ENCODE data around the gene LKAAEAR1. TPM values are rescaled to one million over a fixed set of nuclear protein-coding genes. Genes with fewer than 3 reads are reported as not detected.

The LKAAEAR1 gene
- total and polyA plus RNA-seq, 2 of the 13 experiments (the other 11 are each of a cell fraction or from before 2014, with no cell fraction given), result not detected

DNA sequence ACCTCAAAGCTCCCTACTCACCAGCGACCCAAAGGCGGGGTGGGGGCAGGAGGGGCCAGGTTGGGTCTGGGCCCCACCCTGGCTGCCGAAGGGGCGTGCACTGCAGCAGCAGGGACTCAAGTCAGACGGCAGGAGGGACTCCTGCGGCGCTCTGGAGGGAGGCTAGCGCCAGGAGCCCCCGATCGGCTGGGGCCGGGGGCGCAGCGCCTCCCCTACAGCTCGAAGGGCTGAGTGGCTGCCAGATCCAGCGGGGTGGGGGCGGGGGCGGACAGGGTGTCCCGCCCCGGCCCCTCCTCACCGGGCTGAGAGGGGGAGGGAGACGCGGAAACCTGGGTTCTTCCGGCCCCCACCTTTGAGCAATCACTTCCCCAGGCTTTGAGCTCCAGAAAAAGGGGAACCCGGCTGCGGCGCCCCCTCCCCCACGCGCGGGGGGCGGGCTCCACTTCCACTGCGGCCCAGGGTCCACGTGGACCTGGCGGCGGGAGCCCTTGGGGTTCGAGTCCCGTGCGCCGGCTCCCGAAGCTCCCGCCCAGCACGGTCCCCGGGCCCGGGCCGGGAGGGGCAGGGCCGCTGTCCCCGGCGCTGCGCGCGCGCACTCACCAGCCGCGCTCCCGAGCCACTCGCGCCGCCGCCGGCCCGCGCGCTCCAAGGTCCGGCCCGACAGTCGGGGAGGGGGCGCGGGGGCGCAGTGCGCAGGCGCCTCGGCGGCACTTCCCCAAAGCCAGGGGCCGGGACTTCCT lies 4.8 kb downstream of the LKAAEAR1 start, which contains the start of gene RGS19 (continued):
- TF ChIP-seq, protein P1, sequence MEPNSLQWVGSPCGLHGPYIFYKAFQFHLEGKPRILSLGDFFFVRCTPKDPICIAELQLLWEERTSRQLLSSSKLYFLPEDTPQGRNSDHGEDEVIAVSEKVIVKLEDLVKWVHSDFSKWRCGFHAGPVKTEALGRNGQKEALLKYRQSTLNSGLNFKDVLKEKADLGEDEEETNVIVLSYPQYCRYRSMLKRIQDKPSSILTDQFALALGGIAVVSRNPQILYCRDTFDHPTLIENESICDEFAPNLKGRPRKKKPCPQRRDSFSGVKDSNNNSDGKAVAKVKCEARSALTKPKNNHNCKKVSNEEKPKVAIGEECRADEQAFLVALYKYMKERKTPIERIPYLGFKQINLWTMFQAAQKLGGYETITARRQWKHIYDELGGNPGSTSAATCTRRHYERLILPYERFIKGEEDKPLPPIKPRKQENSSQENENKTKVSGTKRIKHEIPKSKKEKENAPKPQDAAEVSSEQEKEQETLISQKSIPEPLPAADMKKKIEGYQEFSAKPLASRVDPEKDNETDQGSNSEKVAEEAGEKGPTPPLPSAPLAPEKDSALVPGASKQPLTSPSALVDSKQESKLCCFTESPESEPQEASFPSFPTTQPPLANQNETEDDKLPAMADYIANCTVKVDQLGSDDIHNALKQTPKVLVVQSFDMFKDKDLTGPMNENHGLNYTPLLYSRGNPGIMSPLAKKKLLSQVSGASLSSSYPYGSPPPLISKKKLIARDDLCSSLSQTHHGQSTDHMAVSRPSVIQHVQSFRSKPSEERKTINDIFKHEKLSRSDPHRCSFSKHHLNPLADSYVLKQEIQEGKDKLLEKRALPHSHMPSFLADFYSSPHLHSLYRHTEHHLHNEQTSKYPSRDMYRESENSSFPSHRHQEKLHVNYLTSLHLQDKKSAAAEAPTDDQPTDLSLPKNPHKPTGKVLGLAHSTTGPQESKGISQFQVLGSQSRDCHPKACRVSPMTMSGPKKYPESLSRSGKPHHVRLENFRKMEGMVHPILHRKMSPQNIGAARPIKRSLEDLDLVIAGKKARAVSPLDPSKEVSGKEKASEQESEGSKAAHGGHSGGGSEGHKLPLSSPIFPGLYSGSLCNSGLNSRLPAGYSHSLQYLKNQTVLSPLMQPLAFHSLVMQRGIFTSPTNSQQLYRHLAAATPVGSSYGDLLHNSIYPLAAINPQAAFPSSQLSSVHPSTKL (CRISPR knock-in tag; IDR thresholded peaks at IDR 0.05), result no peak
- TF ChIP-seq, protein P2, sequence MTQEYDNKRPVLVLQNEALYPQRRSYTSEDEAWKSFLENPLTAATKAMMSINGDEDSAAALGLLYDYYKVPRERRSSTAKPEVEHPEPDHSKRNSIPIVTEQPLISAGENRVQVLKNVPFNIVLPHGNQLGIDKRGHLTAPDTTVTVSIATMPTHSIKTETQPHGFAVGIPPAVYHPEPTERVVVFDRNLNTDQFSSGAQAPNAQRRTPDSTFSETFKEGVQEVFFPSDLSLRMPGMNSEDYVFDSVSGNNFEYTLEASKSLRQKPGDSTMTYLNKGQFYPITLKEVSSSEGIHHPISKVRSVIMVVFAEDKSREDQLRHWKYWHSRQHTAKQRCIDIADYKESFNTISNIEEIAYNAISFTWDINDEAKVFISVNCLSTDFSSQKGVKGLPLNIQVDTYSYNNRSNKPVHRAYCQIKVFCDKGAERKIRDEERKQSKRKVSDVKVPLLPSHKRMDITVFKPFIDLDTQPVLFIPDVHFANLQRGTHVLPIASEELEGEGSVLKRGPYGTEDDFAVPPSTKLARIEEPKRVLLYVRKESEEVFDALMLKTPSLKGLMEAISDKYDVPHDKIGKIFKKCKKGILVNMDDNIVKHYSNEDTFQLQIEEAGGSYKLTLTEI (CRISPR knock-in tag; conservative IDR thresholded peaks at IDR 0.05), result no peak
- TF ChIP-seq ZBTB42 (CRISPR knock-in tag; IDR thresholded peaks at IDR 0.05) (0 out of 2 replicates have a peak, but pooled peaks have one; percentile 48), U2AF1 (optimal IDR thresholded peaks at IDR 0.05; ENCODE audit: low read depth, low read length) (peak; percentile 10), YEATS4 (CRISPR knock-in tag; IDR thresholded peaks at IDR 0.05; ENCODE audit: borderline replicate concordance) (peak; percentile 52; the same call in 1 of the 2 replicates), ZNF572 (CRISPR knock-in tag; IDR thresholded peaks at IDR 0.05) (peak; percentile 95), ZNF556 (CRISPR knock-in tag; IDR thresholded peaks at IDR 0.05; ENCODE audit: borderline replicate concordance) (no peak), XBP1 (CRISPR knock-in tag; IDR thresholded peaks at IDR 0.05) (no peak), SMAD1 (CRISPR knock-in tag; IDR thresholded peaks at IDR 0.05; ENCODE audit: borderline replicate concordance, low read depth) (no peak), ISL2 (CRISPR knock-in tag; IDR thresholded peaks at IDR 0.05) (no peak), ZNF672 (CRISPR knock-in tag; IDR thresholded peaks at IDR 0.05) (no peak)
- TF ChIP-seq, protein P3, sequence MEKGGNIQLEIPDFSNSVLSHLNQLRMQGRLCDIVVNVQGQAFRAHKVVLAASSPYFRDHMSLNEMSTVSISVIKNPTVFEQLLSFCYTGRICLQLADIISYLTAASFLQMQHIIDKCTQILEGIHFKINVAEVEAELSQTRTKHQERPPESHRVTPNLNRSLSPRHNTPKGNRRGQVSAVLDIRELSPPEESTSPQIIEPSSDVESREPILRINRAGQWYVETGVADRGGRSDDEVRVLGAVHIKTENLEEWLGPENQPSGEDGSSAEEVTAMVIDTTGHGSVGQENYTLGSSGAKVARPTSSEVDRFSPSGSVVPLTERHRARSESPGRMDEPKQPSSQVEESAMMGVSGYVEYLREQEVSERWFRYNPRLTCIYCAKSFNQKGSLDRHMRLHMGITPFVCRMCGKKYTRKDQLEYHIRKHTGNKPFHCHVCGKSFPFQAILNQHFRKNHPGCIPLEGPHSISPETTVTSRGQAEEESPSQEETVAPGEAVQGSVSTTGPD (CRISPR knock-in tag; IDR thresholded peaks at IDR 0.05), result no peak
- TF ChIP-seq, protein P4, sequence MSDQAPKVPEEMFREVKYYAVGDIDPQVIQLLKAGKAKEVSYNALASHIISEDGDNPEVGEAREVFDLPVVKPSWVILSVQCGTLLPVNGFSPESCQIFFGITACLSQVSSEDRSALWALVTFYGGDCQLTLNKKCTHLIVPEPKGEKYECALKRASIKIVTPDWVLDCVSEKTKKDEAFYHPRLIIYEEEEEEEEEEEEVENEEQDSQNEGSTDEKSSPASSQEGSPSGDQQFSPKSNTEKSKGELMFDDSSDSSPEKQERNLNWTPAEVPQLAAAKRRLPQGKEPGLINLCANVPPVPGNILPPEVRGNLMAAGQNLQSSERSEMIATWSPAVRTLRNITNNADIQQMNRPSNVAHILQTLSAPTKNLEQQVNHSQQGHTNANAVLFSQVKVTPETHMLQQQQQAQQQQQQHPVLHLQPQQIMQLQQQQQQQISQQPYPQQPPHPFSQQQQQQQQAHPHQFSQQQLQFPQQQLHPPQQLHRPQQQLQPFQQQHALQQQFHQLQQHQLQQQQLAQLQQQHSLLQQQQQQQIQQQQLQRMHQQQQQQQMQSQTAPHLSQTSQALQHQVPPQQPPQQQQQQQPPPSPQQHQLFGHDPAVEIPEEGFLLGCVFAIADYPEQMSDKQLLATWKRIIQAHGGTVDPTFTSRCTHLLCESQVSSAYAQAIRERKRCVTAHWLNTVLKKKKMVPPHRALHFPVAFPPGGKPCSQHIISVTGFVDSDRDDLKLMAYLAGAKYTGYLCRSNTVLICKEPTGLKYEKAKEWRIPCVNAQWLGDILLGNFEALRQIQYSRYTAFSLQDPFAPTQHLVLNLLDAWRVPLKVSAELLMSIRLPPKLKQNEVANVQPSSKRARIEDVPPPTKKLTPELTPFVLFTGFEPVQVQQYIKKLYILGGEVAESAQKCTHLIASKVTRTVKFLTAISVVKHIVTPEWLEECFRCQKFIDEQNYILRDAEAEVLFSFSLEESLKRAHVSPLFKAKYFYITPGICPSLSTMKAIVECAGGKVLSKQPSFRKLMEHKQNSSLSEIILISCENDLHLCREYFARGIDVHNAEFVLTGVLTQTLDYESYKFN (CRISPR knock-in tag; conservative IDR thresholded peaks at IDR 0.05), result no peak
- TF ChIP-seq, protein P5, sequence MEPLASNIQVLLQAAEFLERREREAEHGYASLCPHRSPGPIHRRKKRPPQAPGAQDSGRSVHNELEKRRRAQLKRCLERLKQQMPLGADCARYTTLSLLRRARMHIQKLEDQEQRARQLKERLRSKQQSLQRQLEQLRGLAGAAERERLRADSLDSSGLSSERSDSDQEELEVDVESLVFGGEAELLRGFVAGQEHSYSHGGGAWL (CRISPR knock-in tag; IDR thresholded peaks at IDR 0.05), result peak; percentile 80; the same call in 1 of the 2 replicates
- TF ChIP-seq, protein P6, sequence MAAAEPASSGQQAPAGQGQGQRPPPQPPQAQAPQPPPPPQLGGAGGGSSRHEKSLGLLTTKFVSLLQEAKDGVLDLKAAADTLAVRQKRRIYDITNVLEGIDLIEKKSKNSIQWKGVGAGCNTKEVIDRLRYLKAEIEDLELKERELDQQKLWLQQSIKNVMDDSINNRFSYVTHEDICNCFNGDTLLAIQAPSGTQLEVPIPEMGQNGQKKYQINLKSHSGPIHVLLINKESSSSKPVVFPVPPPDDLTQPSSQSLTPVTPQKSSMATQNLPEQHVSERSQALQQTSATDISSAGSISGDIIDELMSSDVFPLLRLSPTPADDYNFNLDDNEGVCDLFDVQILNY (CRISPR knock-in tag; conservative IDR thresholded peaks at IDR 0.05), result 0 out of 2 replicates have a peak, but pooled peaks have one; percentile 34

Measured in HepG2 (cell line).